ENCODE data around the gene AP1S1.

DNA sequence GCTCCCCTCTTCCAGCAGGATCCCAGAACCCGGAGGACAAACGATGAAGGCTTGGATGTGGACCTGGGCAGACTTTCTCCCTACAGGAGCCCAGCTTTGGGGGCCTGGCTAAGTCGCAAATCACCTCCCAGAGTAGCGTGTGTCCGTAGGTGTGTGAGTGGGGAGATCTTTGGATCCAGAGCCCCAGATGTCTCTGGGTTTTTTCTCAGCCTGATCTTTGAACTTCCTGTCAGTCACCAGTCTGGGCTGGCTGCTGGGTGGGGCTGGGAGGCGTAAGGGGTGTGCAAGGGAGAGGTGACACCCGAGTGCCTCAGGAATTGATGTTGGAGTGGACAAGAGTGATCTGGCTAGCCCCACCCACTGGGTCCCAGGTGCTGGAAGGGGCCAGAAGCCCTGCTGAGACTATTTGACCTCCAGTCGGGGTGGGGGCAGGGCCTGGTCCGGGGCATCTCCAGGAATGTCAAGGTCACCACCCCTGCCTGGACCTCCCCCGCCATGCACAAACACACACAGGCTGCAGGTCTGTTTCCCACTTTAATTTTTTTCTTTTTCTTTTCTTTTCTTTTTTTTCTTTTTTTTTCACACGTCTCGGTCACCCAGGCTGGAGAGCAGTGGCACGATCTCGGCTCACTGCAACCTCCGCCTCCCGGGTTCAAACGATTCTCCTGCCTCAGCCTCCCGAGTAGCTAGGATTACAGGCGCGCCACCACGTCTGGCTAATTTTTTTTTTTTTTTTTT, 46.8 kb downstream of the AP1S1 start, which contains the start of gene MOGAT3:
- TF ChIP-seq, protein P1, sequence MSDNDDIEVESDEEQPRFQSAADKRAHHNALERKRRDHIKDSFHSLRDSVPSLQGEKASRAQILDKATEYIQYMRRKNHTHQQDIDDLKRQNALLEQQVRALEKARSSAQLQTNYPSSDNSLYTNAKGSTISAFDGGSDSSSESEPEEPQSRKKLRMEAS (IDR thresholded peaks at IDR 0.05; ENCODE audit: low read depth, low read length), result no peak
- TF ChIP-seq, protein P2, sequence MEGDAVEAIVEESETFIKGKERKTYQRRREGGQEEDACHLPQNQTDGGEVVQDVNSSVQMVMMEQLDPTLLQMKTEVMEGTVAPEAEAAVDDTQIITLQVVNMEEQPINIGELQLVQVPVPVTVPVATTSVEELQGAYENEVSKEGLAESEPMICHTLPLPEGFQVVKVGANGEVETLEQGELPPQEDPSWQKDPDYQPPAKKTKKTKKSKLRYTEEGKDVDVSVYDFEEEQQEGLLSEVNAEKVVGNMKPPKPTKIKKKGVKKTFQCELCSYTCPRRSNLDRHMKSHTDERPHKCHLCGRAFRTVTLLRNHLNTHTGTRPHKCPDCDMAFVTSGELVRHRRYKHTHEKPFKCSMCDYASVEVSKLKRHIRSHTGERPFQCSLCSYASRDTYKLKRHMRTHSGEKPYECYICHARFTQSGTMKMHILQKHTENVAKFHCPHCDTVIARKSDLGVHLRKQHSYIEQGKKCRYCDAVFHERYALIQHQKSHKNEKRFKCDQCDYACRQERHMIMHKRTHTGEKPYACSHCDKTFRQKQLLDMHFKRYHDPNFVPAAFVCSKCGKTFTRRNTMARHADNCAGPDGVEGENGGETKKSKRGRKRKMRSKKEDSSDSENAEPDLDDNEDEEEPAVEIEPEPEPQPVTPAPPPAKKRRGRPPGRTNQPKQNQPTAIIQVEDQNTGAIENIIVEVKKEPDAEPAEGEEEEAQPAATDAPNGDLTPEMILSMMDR (IDR thresholded peaks at IDR 0.05; ENCODE audit: low read depth, low read length), result no peak
- TF ChIP-seq POLR2A (IDR thresholded peaks at IDR 0.05; ENCODE audit: extremely low read depth, insufficient read length) (no peak), MYC (IDR thresholded peaks at IDR 0.05; ENCODE audit: low read depth, low read length) (no peak)

All from NB4 (cell line).